Esophagus muscularis mucosa (tissue), 4 donors: ENCODE measurements around the gene OLFML2B.

ENCODE experiments used
- EP300 ChIP-seq: sonication (generic); formaldehyde crosslinking; IDR thresholded peaks from one replicate; pipeline ENCODE4 v1.6.1; 2017; ENCODE audit warnings: antibody characterized with exemption
- POLR2A ChIP-seq: fragments of 450-650 bp; IDR thresholded peaks from one replicate; pipeline ENCODE4 v1.6.1; 2017; ENCODE audit warnings: antibody characterized with exemption, moderate library complexity, mild to moderate bottlenecking, low read depth
- POLR2AphosphoS5 ChIP-seq, 2 donors: sonication (generic); formaldehyde crosslinking; IDR thresholded peaks; one replicate each; pipeline ENCODE4 v1.6.1; 2017; ENCODE audit warnings: antibody characterized with exemption in 2 of 2
- TF ChIP-seq, protein P1 (sequence below), 3 experiments: fragments of 200-600 bp in 2 of 3; fragments of 450-650 bp in 1 of 3; sonication (generic) in 2 of 3; IDR thresholded peaks; one replicate each; pipeline ENCODE4 v1.5.1; 2017 to 2019; ENCODE audit warnings: antibody characterized with exemption in 3 of 3, mild to moderate bottlenecking in 2 of 3, moderate library complexity in 1 of 3

DNA sequence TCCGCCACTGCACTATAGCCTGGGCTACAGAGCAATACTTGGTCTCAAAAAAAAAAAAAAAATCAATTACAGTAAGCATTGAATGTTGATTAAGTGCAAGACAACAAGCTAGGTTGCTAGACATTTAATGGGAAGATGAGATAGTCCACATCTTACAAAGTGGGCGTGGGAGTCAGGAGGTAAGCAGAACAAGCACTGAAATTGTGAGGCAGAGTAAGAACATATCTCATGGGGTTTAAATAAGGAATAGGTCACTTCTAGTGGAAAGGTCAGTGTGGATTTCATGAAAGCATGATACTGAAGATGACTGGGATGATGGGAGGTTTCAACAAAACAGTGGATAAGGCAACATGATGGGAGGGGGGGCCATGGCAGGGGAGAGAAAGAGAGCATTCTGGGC lies 1.9 kb upstream of the OLFML2B start:
- TF ChIP-seq, protein P1, sequence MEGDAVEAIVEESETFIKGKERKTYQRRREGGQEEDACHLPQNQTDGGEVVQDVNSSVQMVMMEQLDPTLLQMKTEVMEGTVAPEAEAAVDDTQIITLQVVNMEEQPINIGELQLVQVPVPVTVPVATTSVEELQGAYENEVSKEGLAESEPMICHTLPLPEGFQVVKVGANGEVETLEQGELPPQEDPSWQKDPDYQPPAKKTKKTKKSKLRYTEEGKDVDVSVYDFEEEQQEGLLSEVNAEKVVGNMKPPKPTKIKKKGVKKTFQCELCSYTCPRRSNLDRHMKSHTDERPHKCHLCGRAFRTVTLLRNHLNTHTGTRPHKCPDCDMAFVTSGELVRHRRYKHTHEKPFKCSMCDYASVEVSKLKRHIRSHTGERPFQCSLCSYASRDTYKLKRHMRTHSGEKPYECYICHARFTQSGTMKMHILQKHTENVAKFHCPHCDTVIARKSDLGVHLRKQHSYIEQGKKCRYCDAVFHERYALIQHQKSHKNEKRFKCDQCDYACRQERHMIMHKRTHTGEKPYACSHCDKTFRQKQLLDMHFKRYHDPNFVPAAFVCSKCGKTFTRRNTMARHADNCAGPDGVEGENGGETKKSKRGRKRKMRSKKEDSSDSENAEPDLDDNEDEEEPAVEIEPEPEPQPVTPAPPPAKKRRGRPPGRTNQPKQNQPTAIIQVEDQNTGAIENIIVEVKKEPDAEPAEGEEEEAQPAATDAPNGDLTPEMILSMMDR (IDR thresholded peaks at IDR 0.05), result no peak
- TF ChIP-seq POLR2A (no peak), EP300 (no peak), POLR2AphosphoS5 (IDR thresholded peaks at IDR 0.05) (no peak)
